HG03097 (cell line): Measurements from ENCODE around the gene LRRFIP1.
"Not testable (repeated sequence)": the region's sequence is repeated elsewhere in the genome, so short reads cannot be mapped to it uniquely, and the experiment has no call there.

ENCODE experiments used
- ATAC-seq: cut with Tn5 transposase; IDR thresholded peaks from one replicate; pipeline ENCODE4 v1.9.1; 2021; ENCODE audit not compliant: unreplicated experiment, low FRiP score

LRRFIP1 gene

GRCh38 chr2:237682856-237683670 is 55.7 kb downstream of the LRRFIP1 start:
- ATAC-seq, result no peak

GRCh38 chr2:237685408-237685807 is 58.0 kb downstream of the LRRFIP1 start:
- no peak for ATAC-seq

- ATAC-seq, result no peak
Measured at GRCh38 chr2:237686659-237687136, 59.3 kb downstream of the LRRFIP1 start.

- ATAC-seq, result no peak
Measured at GRCh38 chr2:237688081-237688480, 60.7 kb downstream of the LRRFIP1 start.

GRCh38 chr2:237688541-237688940 is 61.2 kb downstream of the LRRFIP1 start:
- ATAC-seq, result not testable (repeated sequence)

GRCh38 chr2:237689336-237690131 is 62.1 kb downstream of the LRRFIP1 start:
- ATAC-seq, result no peak

- peak; percentile 26 for ATAC-seq
Measured at GRCh38 chr2:237691029-237691907, 63.9 kb downstream of the LRRFIP1 start.

GRCh38 chr2:237691908-237692600 is 64.7 kb downstream of the LRRFIP1 start:
- peak; percentile 45 for ATAC-seq

- ATAC-seq, result no peak
Measured at GRCh38 chr2:237692601-237693290, 65.4 kb downstream of the LRRFIP1 start.

- ATAC-seq, result no peak
Measured at GRCh38 chr2:237693291-237693994, 66.1 kb downstream of the LRRFIP1 start.

GRCh38 chr2:237694415-237695194 is 67.2 kb downstream of the LRRFIP1 start:
- no peak for ATAC-seq

- ATAC-seq, result no peak
Measured at GRCh38 chr2:237695201-237695780, 67.9 kb downstream of the LRRFIP1 start.

GRCh38 chr2:237696461-237696860 is 69.1 kb downstream of the LRRFIP1 start:
- peak; percentile 28 for ATAC-seq

GRCh38 chr2:237697586-237698357 is 70.4 kb downstream of the LRRFIP1 start:
- ATAC-seq, result no peak

- no peak for ATAC-seq
Measured at GRCh38 chr2:237698358-237698694, 70.9 kb downstream of the LRRFIP1 start.

- ATAC-seq, result no peak
Measured at GRCh38 chr2:237699870-237700511, 72.6 kb downstream of the LRRFIP1 start.
